NCI-H2227 treated with DMSO at 0.1 percent for 48 hours (cell line): ENCODE data around the gene TIMP2.

Source experiments
- DNase-seq: peaks from one replicate; lab custom pipeline; 2025; lab: John Stamatoyannopoulos, UW

The TIMP2 gene

GRCh38 chr17:78836420-78837021 is 88.7 kb downstream of the TIMP2 start:
- DNase-seq, result no peak

- DNase-seq, result no peak
Measured at GRCh38 chr17:78834571-78834970, 90.6 kb downstream of the TIMP2 start.

GRCh38 chr17:78832541-78832810 is 92.7 kb downstream of the TIMP2 start:
- no peak for DNase-seq

- DNase-seq, result no peak
Measured at GRCh38 chr17:78831688-78832540, 93.3 kb downstream of the TIMP2 start.

GRCh38 chr17:78829477-78829876 is 95.7 kb downstream of the TIMP2 start:
- no peak for DNase-seq

- DNase-seq, result no peak
Measured at GRCh38 chr17:78828470-78829185, 96.6 kb downstream of the TIMP2 start.

- DNase-seq, result no peak
Measured at GRCh38 chr17:78826836-78827509, 98.2 kb downstream of the TIMP2 start.

GRCh38 chr17:78826421-78826820 is 98.8 kb downstream of the TIMP2 start:
- DNase-seq, result no peak

GRCh38 chr17:78825696-78826095 is 99.5 kb downstream of the TIMP2 start:
- DNase-seq, result no peak

- no peak for DNase-seq
Measured at GRCh38 chr17:78824240-78824639, 100.9 kb downstream of the TIMP2 start.

- no peak for DNase-seq
Measured at GRCh38 chr17:78823282-78824046, 101.7 kb downstream of the TIMP2 start.

GRCh38 chr17:78822552-78822951 is 102.6 kb downstream of the TIMP2 start:
- no peak for DNase-seq

GRCh38 chr17:78821961-78822360 is 103.2 kb downstream of the TIMP2 start:
- DNase-seq, result no peak

- DNase-seq, result no peak
Measured at GRCh38 chr17:78820841-78821240, 104.3 kb downstream of the TIMP2 start.

GRCh38 chr17:78819806-78820792 is 105.1 kb downstream of the TIMP2 start:
- no peak for DNase-seq

GRCh38 chr17:78819402-78819801 is 105.8 kb downstream of the TIMP2 start:
- DNase-seq, result no peak

GRCh38 chr17:78818932-78819331 is 106.3 kb downstream of the TIMP2 start:
- no peak for DNase-seq

- no peak for DNase-seq
Measured at GRCh38 chr17:78818152-78818846, 106.9 kb downstream of the TIMP2 start.

- no peak for DNase-seq
Measured at GRCh38 chr17:78817123-78817522, 108.1 kb downstream of the TIMP2 start.

- no peak for DNase-seq
Measured at GRCh38 chr17:78815696-78816095, 109.5 kb downstream of the TIMP2 start.
